Dermis blood vessel endothelial cell (primary cell): ENCODE results near the gene ARHGAP45. TPM values are rescaled to one million over a fixed set of nuclear protein-coding genes. Genes with fewer than 3 reads are reported as not detected.

Source experiments
- DNase-seq: peaks from one replicate; pipeline ENCODE4 v3.0.0; 2010
- total RNA-seq: library from RNA; depleted of rRNA; stranded (reverse); fragments of >200 nt; gene quantifications from 2 replicates; pipeline ENCODE4 v1.2.3, GENCODE V29; 2014

ARHGAP45 gene
- total RNA-seq, 1 donor from 2014 or later: 40.3 TPM

- no peak for DNase-seq
These were observed 5.5 kb downstream of the ARHGAP45 start for GRCh38 chr19:1072371-1073015.

GRCh38 chr19:1073063-1073955 lies 6.3 kb downstream of the ARHGAP45 start:
- no peak for DNase-seq

- DNase-seq: no peak
These were observed 7.1 kb downstream of the ARHGAP45 start for GRCh38 chr19:1073956-1074517.

GRCh38 chr19:1074544-1075283 lies 7.7 kb downstream of the ARHGAP45 start:
- peak; percentile 86 for DNase-seq

GRCh38 chr19:1076046-1076386 lies 9.0 kb downstream of the ARHGAP45 start:
- no peak for DNase-seq

- peak; percentile 41 for DNase-seq
These were observed 10.0 kb downstream of the ARHGAP45 start for GRCh38 chr19:1076951-1077350.

- no peak for DNase-seq
These were observed 12.7 kb downstream of the ARHGAP45 start for GRCh38 chr19:1079566-1080111.

GRCh38 chr19:1080360-1081161 lies 13.6 kb downstream of the ARHGAP45 start:
- DNase-seq: no peak

GRCh38 chr19:1081301-1082164 lies 14.6 kb downstream of the ARHGAP45 start:
- DNase-seq: no peak

GRCh38 chr19:1082165-1082927 lies 15.4 kb downstream of the ARHGAP45 start:
- peak; percentile 62 for DNase-seq

GRCh38 chr19:1082928-1083816 lies 16.2 kb downstream of the ARHGAP45 start:
- no peak for DNase-seq

- no peak for DNase-seq
These were observed 17.3 kb downstream of the ARHGAP45 start for GRCh38 chr19:1084024-1084868.

GRCh38 chr19:1085053-1085658 lies 18.2 kb downstream of the ARHGAP45 start:
- no peak for DNase-seq

GRCh38 chr19:1085676-1086442 lies 18.9 kb downstream of the ARHGAP45 start:
- no peak for DNase-seq

- DNase-seq: no peak
These were observed 19.6 kb downstream of the ARHGAP45 start for GRCh38 chr19:1086613-1087012.

- DNase-seq: no peak
These were observed 20.9 kb downstream of the ARHGAP45 start for GRCh38 chr19:1087813-1088415.
